Immature natural killer cell (primary cell): ENCODE data around the gene RXRA. TPM values are rescaled to one million over a fixed set of nuclear protein-coding genes. Genes with fewer than 3 reads are reported as not detected.
A peak's percentile ranks its signal among the peaks of the same experiment; 100 is the strongest.

Experiments used
- DNase-seq, 3 donors: peaks; one replicate each; pipeline ENCODE4 v3.0.0; 2022; ENCODE audit warnings: mixed read lengths in 1 of 3
- H3K27ac Mint-ChIP-seq, 6 donors: one replicate each; pipeline ENCODE4 v1.8.0; 2020; ENCODE audit warnings: mixed read lengths in 6 of 6, mild to moderate bottlenecking in 5 of 6, inconsistent platforms in 4 of 6, moderate library complexity in 3 of 6
- H3K27me3 Mint-ChIP-seq, 3 donors: one replicate each; pipeline ENCODE4 v1.8.0; 2020 to 2021; ENCODE audit warnings: low read depth in 3 of 3, mild to moderate bottlenecking in 3 of 3, mixed read lengths in 3 of 3, moderate library complexity in 3 of 3, inconsistent platforms in 1 of 3
- H3K36me3 Mint-ChIP-seq, 3 donors: one replicate each; pipeline ENCODE4 v1.8.0; 2020; ENCODE audit warnings: mixed read lengths in 3 of 3, inconsistent platforms in 2 of 3, mild to moderate bottlenecking in 2 of 3
- H3K4me1 Mint-ChIP-seq, 2 donors: one replicate each; pipeline ENCODE4 v1.8.0; 2020; ENCODE audit warnings: inconsistent platforms in 2 of 2, mild to moderate bottlenecking in 2 of 2, mixed read lengths in 2 of 2, moderate library complexity in 1 of 2
- H3K4me3 Mint-ChIP-seq, 5 donors: one replicate each; pipeline ENCODE4 v1.8.0; 2020; ENCODE audit warnings: mild to moderate bottlenecking in 5 of 5, mixed read lengths in 5 of 5, inconsistent platforms in 3 of 5, moderate library complexity in 3 of 5
- H3K9me3 Mint-ChIP-seq, 6 donors: one replicate each; pipeline ENCODE4 v1.8.0; 2020; ENCODE audit warnings: mild to moderate bottlenecking in 6 of 6, mixed read lengths in 6 of 6, inconsistent platforms in 4 of 6, moderate library complexity in 3 of 6
- polyA plus RNA-seq, 3 donors: library from polyadenylated mRNA; unstranded; fragments of 300-500 nt; fragmentation: Illumina TruSeq; gene quantifications; one replicate each; pipeline ENCODE4 v1.2.3, GENCODE V29; 2021

RXRA gene
- polyA plus RNA-seq, 3 donors from 2014 or later = 1.0 to 4.4 (median 1.9) TPM

GRCh38 chr9:134366223-134367031 is 40.2 kb downstream of the RXRA start:
- no peak overlapping the region for H3K27ac Mint-ChIP-seq
- H3K36me3 Mint-ChIP-seq = no peaks in the 10 kb centered on the region
- peaks cover 0 to 4% (median 0%) of the 10 kb centered on the region in 3 donors for H3K27me3 Mint-ChIP-seq
- no peak for DNase-seq
- no peak overlapping the region for H3K4me3 Mint-ChIP-seq
- H3K9me3 Mint-ChIP-seq = no peaks in the 10 kb centered on the region
- H3K4me1 Mint-ChIP-seq = peaks cover 0 to 3% of the 10 kb centered on the region in 2 donors

GRCh38 chr9:134367061-134367460 is 40.8 kb downstream of the RXRA start:
- no peak overlapping the region for H3K27ac Mint-ChIP-seq
- DNase-seq = no peak
- H3K9me3 Mint-ChIP-seq = no peaks in the 10 kb centered on the region
- H3K27me3 Mint-ChIP-seq = peaks cover 0 to 4% (median 0%) of the 10 kb centered on the region in 3 donors
- no peaks in the 10 kb centered on the region for H3K36me3 Mint-ChIP-seq
- peaks cover 0 to 4% of the 10 kb centered on the region in 2 donors for H3K4me1 Mint-ChIP-seq
- no peak overlapping the region for H3K4me3 Mint-ChIP-seq

GRCh38 chr9:134367791-134368490 is 41.7 kb downstream of the RXRA start:
- Mint-ChIP-seq H3K4me3 (no peak overlapping the region), H3K9me3 (no peaks in the 10 kb centered on the region), H3K36me3 (no peaks in the 10 kb centered on the region), H3K27ac (peak overlapping the region in 2 of 6 donors; percentile 0 to 25), H3K27me3 (peaks cover 0 to 6% (median 0%) of the 10 kb centered on the region in 3 donors), H3K4me1 (peaks cover 1 to 9% of the 10 kb centered on the region in 2 donors)
- no peak for DNase-seq

GRCh38 chr9:134368571-134368970 is 42.3 kb downstream of the RXRA start:
- peaks cover 8 to 15% of the 10 kb centered on the region in 2 donors for H3K4me1 Mint-ChIP-seq
- peak overlapping the region in 4 of 6 donors; percentile 0 to 42 (median 15) for H3K27ac Mint-ChIP-seq
- H3K27me3 Mint-ChIP-seq = peaks cover 0 to 6% (median 3%) of the 10 kb centered on the region in 3 donors
- H3K9me3 Mint-ChIP-seq = no peaks in the 10 kb centered on the region
- H3K4me3 Mint-ChIP-seq = no peak overlapping the region
- DNase-seq = no peak
- no peaks in the 10 kb centered on the region for H3K36me3 Mint-ChIP-seq

GRCh38 chr9:134369416-134370212 is 43.4 kb downstream of the RXRA start:
- Mint-ChIP-seq H3K36me3 (no peaks in the 10 kb centered on the region), H3K4me3 (no peak overlapping the region), H3K4me1 (peaks cover 9 to 19% of the 10 kb centered on the region in 2 donors), H3K27ac (no peak overlapping the region), H3K9me3 (no peaks in the 10 kb centered on the region), H3K27me3 (peaks cover 0 to 6% (median 3%) of the 10 kb centered on the region in 3 donors)
- DNase-seq = no peak

- H3K27ac Mint-ChIP-seq = peak overlapping the region in 1 of 6 donors; percentile 26
Observed at GRCh38 chr9:134370213-134370492, 43.9 kb downstream of the RXRA start.

GRCh38 chr9:134370638-134371037 is 44.4 kb downstream of the RXRA start:
- Mint-ChIP-seq H3K9me3 (no peaks in the 10 kb centered on the region), H3K36me3 (no peaks in the 10 kb centered on the region), H3K4me3 (no peak overlapping the region), H3K27me3 (peaks cover 0 to 6% (median 3%) of the 10 kb centered on the region in 3 donors), H3K4me1 (peaks cover 9 to 23% of the 10 kb centered on the region in 2 donors), H3K27ac (no peak overlapping the region)
- DNase-seq = no peak

More at GRCh38 chr9:134370213-134370492, 43.9 kb downstream of the RXRA start:
- H3K9me3 Mint-ChIP-seq = no peaks in the 10 kb centered on the region
- H3K4me1 Mint-ChIP-seq = peaks cover 9 to 23% of the 10 kb centered on the region in 2 donors
- no peaks in the 10 kb centered on the region for H3K36me3 Mint-ChIP-seq
- no peak for DNase-seq
- H3K4me3 Mint-ChIP-seq = no peak overlapping the region
- peaks cover 0 to 6% (median 3%) of the 10 kb centered on the region in 3 donors for H3K27me3 Mint-ChIP-seq

GRCh38 chr9:134371731-134372130 is 45.5 kb downstream of the RXRA start:
- H3K27ac Mint-ChIP-seq = no peak overlapping the region
- H3K9me3 Mint-ChIP-seq = no peaks in the 10 kb centered on the region
- DNase-seq = no peak
- no peak overlapping the region for H3K4me3 Mint-ChIP-seq
- H3K36me3 Mint-ChIP-seq = no peaks in the 10 kb centered on the region
- H3K27me3 Mint-ChIP-seq = peaks cover 0 to 10% (median 7%) of the 10 kb centered on the region in 3 donors
- H3K4me1 Mint-ChIP-seq = peaks cover 9 to 27% of the 10 kb centered on the region in 2 donors

GRCh38 chr9:134372581-134373267 is 46.5 kb downstream of the RXRA start:
- no peak for DNase-seq
- H3K36me3 Mint-ChIP-seq = no peaks in the 10 kb centered on the region
- peaks cover 9 to 29% of the 10 kb centered on the region in 2 donors for H3K4me1 Mint-ChIP-seq
- H3K4me3 Mint-ChIP-seq = no peak overlapping the region
- H3K27me3 Mint-ChIP-seq = peaks cover 0 to 10% (median 7%) of the 10 kb centered on the region in 3 donors
- peak overlapping the region in 2 of 6 donors; percentile 28 to 85 for H3K27ac Mint-ChIP-seq
- no peaks in the 10 kb centered on the region for H3K9me3 Mint-ChIP-seq

GRCh38 chr9:134373269-134373668 is 47.0 kb downstream of the RXRA start:
- Mint-ChIP-seq H3K27ac (peak overlapping the region in 4 of 6 donors; percentile 3 to 85 (median 76)), H3K4me3 (peak overlapping the region in 2 of 5 donors; percentile 21 to 25), H3K4me1 (peaks cover 9 to 34% of the 10 kb centered on the region in 2 donors), H3K36me3 (no peaks in the 10 kb centered on the region), H3K9me3 (no peaks in the 10 kb centered on the region), H3K27me3 (peaks cover 0 to 10% (median 7%) of the 10 kb centered on the region in 3 donors)
- peak; percentile 45 to 60 (median 47) for DNase-seq

- peaks cover 0 to 10% (median 7%) of the 10 kb centered on the region in 3 donors for H3K27me3 Mint-ChIP-seq
- H3K9me3 Mint-ChIP-seq = no peaks in the 10 kb centered on the region
- H3K27ac Mint-ChIP-seq = peak overlapping the region in 2 of 6 donors; percentile 2 to 53
Observed at GRCh38 chr9:134373953-134374300, 47.7 kb downstream of the RXRA start.

GRCh38 chr9:134374301-134375010 is 48.2 kb downstream of the RXRA start:
- H3K4me1 Mint-ChIP-seq = peaks cover 9 to 31% of the 10 kb centered on the region in 2 donors
- no peak for DNase-seq
- H3K36me3 Mint-ChIP-seq = no peaks in the 10 kb centered on the region
- no peak overlapping the region for H3K4me3 Mint-ChIP-seq
- H3K27ac Mint-ChIP-seq = peak overlapping the region in 2 of 6 donors; percentile 6 to 74
- H3K27me3 Mint-ChIP-seq = peaks cover 0 to 10% (median 7%) of the 10 kb centered on the region in 3 donors
- no peaks in the 10 kb centered on the region for H3K9me3 Mint-ChIP-seq

More at GRCh38 chr9:134373953-134374300, 47.7 kb downstream of the RXRA start:
- H3K4me3 Mint-ChIP-seq = peak overlapping the region in 2 of 5 donors; percentile 14 to 26
- H3K4me1 Mint-ChIP-seq = peaks cover 9 to 31% of the 10 kb centered on the region in 2 donors
- no peaks in the 10 kb centered on the region for H3K36me3 Mint-ChIP-seq
- DNase-seq = no peak
